ENCODE data around the gene ZNF527.

- TF ChIP-seq CTCF (IDR thresholded peaks at IDR 0.05) (peak; percentile 48), EZH2phosphoT487 (IDR thresholded peaks at IDR 0.05) (no peak), EZH2 (IDR thresholded peaks at IDR 0.05) (no peak)
Observed at GRCh38 chr19:37329686-37330085, 41.2 kb upstream of the ZNF527 start.
